Kidney glomerular epithelial cell (primary cell): Measurements from ENCODE around the gene SLX4IP.
"Not testable (repeated sequence)": the region's sequence is repeated elsewhere in the genome, so short reads cannot be mapped to it uniquely, and the experiment has no call there.

Source experiments
- DNase-seq: peaks from one replicate; lab custom pipeline; 2025; lab: John Stamatoyannopoulos, UW

SLX4IP gene

GRCh38 chr20:10605547-10606195 lies 170.6 kb downstream of the SLX4IP start:
- DNase-seq = no peak

GRCh38 chr20:10609276-10609675 lies 174.2 kb downstream of the SLX4IP start:
- no peak for DNase-seq

- no peak for DNase-seq
Observed at GRCh38 chr20:10609770-10610169, 174.7 kb downstream of the SLX4IP start.

GRCh38 chr20:10610251-10610650 lies 175.1 kb downstream of the SLX4IP start:
- no peak for DNase-seq

- no peak for DNase-seq
Observed at GRCh38 chr20:10611357-10611756, 176.3 kb downstream of the SLX4IP start.

GRCh38 chr20:10613426-10613825 lies 178.3 kb downstream of the SLX4IP start:
- DNase-seq = not testable (repeated sequence)

GRCh38 chr20:10613911-10614310 lies 178.8 kb downstream of the SLX4IP start:
- DNase-seq = no peak

- no peak for DNase-seq
Observed at GRCh38 chr20:10616212-10616611, 181.1 kb downstream of the SLX4IP start.

GRCh38 chr20:10617549-10618133 lies 182.5 kb downstream of the SLX4IP start:
- not testable (repeated sequence) for DNase-seq

GRCh38 chr20:10618611-10619245 lies 183.6 kb downstream of the SLX4IP start:
- no peak for DNase-seq

- peak; percentile 67 for DNase-seq
Observed at GRCh38 chr20:10619427-10619826, 184.3 kb downstream of the SLX4IP start.

- peak; percentile 45 for DNase-seq
Observed at GRCh38 chr20:10621149-10621548, 186.0 kb downstream of the SLX4IP start.

GRCh38 chr20:10622657-10623418 lies 187.7 kb downstream of the SLX4IP start:
- no peak for DNase-seq

GRCh38 chr20:10625641-10626040 lies 190.5 kb downstream of the SLX4IP start:
- DNase-seq = no peak

GRCh38 chr20:10626896-10627295 lies 191.8 kb downstream of the SLX4IP start:
- no peak for DNase-seq

GRCh38 chr20:10629946-10630650 lies 195.0 kb downstream of the SLX4IP start:
- no peak for DNase-seq

GRCh38 chr20:10631126-10631525 lies 196.0 kb downstream of the SLX4IP start:
- no peak for DNase-seq

- no peak for DNase-seq
Observed at GRCh38 chr20:10632721-10633509, 197.8 kb downstream of the SLX4IP start.

- no peak for DNase-seq
Observed at GRCh38 chr20:10633718-10634117, 198.6 kb downstream of the SLX4IP start.

- DNase-seq = no peak
Observed at GRCh38 chr20:10634211-10634610, 199.1 kb downstream of the SLX4IP start.

- no peak for DNase-seq
Observed at GRCh38 chr20:10634683-10635411, 199.7 kb downstream of the SLX4IP start.
